ENCODE results near the gene MLPH.

The MLPH gene

GRCh38 chr2:237549216-237549615 is 62.2 kb downstream of the MLPH start:
- Histone ChIP-seq H3K9ac (ENCODE audit: low read depth, low read length) (no peak overlapping the region), H3K4me1 (ENCODE audit: insufficient read depth, low read length) (no peaks in the 10 kb centered on the region), H3K4me3 (ENCODE audit: low read depth in 1 of 2, low read length in 2 of 2) (no peak overlapping the region), H3K4me2 (ENCODE audit: insufficient read depth, low read length) (no peak overlapping the region), H2AFZ (ENCODE audit: low read depth, low read length) (no peak overlapping the region), H3K36me3 (ENCODE audit: insufficient read depth, low read length) (no peaks in the 10 kb centered on the region), H3K9me3 (ENCODE audit: insufficient read depth, low read length, severe bottlenecking) (no peaks in the 10 kb centered on the region), H3K79me2 (ENCODE audit: insufficient read depth, low read length) (no peaks in the 10 kb centered on the region), H3K27me3 (ENCODE audit: insufficient read depth, low read length, poor library complexity) (peaks cover 3% of the 10 kb centered on the region), H4K20me1 (ENCODE audit: insufficient read depth, low read length) (peaks cover 5% of the 10 kb centered on the region; the same call in 1 of the 2 replicates), H3K27ac (ENCODE audit: low read length) (no peak overlapping the region)
- ATAC-seq (ENCODE audit: insufficient read depth, low read depth), result no peak
- TF ChIP-seq EZH2 (IDR thresholded peaks at IDR 0.05; ENCODE audit: borderline replicate concordance, low read depth, low read length, severe bottlenecking) (no peak), CTCF (IDR thresholded peaks at IDR 0.05; ENCODE audit: borderline replicate concordance, extremely low read depth, low read length, poor library complexity, severe bottlenecking) (no peak)
- no peak for DNase-seq

DNA sequence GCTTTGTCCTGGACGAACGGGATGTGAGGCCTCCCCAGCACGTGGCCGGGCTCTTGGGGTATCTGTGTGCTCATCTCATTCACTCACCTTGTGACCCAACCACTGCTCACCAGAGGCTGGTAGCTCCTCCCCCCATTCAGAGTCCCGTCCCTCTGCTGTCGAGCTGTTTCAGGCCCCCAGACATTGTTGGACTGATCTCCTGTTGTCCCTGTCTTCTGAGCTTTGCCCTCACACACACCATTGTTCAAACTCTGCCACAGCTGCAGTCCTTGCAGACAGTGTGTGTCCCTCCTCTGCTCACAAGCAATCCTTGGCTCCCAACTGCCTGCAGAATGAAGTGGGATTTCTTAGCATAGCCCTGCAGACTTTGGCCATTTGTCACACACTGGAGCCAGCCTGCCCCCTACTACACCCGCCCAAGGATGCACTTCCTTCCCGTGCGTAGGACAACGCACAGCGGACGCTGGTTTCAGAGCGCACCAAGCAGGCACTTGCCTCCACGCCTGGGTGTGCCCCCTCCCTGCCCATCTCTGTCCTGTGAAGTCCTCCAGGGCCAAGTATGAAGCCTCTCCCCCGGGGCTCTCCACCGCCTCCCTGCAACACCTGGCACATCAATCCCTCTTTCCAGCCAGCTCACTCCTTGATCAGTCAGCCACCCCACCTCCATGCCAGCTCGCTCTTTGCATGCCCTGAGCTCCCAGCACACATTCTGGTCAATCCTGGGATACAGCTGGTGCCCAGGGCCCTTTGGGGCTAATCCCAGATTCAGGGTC is 62.8 kb downstream of the MLPH start:
- H3K9ac ChIP-seq (ENCODE audit: low read depth, low read length), result no peak overlapping the region
- no peaks in the 10 kb centered on the region for H3K79me2 ChIP-seq (ENCODE audit: insufficient read depth, low read length)
- no peak overlapping the region for H3K4me3 ChIP-seq (ENCODE audit: low read depth in 1 of 2, low read length in 2 of 2)
- no peaks in the 10 kb centered on the region for H3K4me1 ChIP-seq (ENCODE audit: insufficient read depth, low read length)
- no peak for ATAC-seq (ENCODE audit: insufficient read depth, low read depth)
- no peak overlapping the region for H2AFZ ChIP-seq (ENCODE audit: low read depth, low read length)
- H3K27ac ChIP-seq (ENCODE audit: low read length), result no peak overlapping the region
- no peaks in the 10 kb centered on the region for H3K9me3 ChIP-seq (ENCODE audit: insufficient read depth, low read length, severe bottlenecking)
- H3K4me2 ChIP-seq (ENCODE audit: insufficient read depth, low read length), result no peak overlapping the region
- peaks cover 5% of the 10 kb centered on the region; the same call in 1 of the 2 replicates for H4K20me1 ChIP-seq (ENCODE audit: insufficient read depth, low read length)
- peaks cover 3% of the 10 kb centered on the region for H3K27me3 ChIP-seq (ENCODE audit: insufficient read depth, low read length, poor library complexity)
- no peaks in the 10 kb centered on the region for H3K36me3 ChIP-seq (ENCODE audit: insufficient read depth, low read length)
- TF ChIP-seq CTCF (IDR thresholded peaks at IDR 0.05; ENCODE audit: borderline replicate concordance, extremely low read depth, low read length, poor library complexity, severe bottlenecking) (no peak), EZH2 (IDR thresholded peaks at IDR 0.05; ENCODE audit: borderline replicate concordance, low read depth, low read length, severe bottlenecking) (no peak)
- DNase-seq, result no peak

DNA sequence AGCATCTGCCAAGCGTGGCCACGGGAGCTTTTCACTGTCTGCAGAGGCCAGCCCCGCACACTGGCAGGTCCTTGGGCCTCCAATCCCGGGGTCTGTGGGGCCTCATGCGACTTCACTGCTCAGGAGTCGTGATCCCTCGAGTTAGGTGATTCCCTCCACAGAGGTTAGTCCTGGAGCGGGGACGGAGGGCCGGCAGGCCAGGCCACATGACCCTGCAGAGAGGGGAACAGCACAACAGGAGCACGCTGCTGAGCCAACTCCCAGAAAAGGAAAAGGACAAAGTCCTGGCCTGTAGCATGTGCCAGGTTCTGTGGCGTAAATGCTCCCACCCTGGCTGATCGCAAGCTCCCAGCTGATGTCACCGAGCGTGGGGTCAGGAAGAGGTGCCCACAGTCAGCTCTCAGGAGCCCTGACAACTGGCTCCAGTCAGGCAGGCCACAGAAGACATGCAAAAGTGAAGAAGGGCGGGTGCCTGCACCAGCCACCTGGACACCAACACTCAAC is 64.1 kb downstream of the MLPH start:
- no peak overlapping the region for H3K4me2 ChIP-seq (ENCODE audit: insufficient read depth, low read length)
- no peaks in the 10 kb centered on the region for H3K79me2 ChIP-seq (ENCODE audit: insufficient read depth, low read length)
- H4K20me1 ChIP-seq (ENCODE audit: insufficient read depth, low read length), result peaks cover 5% of the 10 kb centered on the region; the same call in 1 of the 2 replicates
- H3K4me1 ChIP-seq (ENCODE audit: insufficient read depth, low read length), result no peaks in the 10 kb centered on the region
- TF ChIP-seq CTCF (IDR thresholded peaks at IDR 0.05; ENCODE audit: borderline replicate concordance, extremely low read depth, low read length, poor library complexity, severe bottlenecking) (no peak), EZH2 (IDR thresholded peaks at IDR 0.05; ENCODE audit: borderline replicate concordance, low read depth, low read length, severe bottlenecking) (no peak)
- no peak overlapping the region for H2AFZ ChIP-seq (ENCODE audit: low read depth, low read length)
- H3K27ac ChIP-seq (ENCODE audit: low read length), result no peak overlapping the region
- peaks cover 3% of the 10 kb centered on the region for H3K27me3 ChIP-seq (ENCODE audit: insufficient read depth, low read length, poor library complexity)
- H3K36me3 ChIP-seq (ENCODE audit: insufficient read depth, low read length), result no peaks in the 10 kb centered on the region
- peaks cover 4% of the 10 kb centered on the region for H3K9me3 ChIP-seq (ENCODE audit: insufficient read depth, low read length, severe bottlenecking)
- ATAC-seq (ENCODE audit: insufficient read depth, low read depth) (no peak), DNase-seq (no peak)
- H3K9ac ChIP-seq (ENCODE audit: low read depth, low read length), result no peak overlapping the region
- no peak overlapping the region for H3K4me3 ChIP-seq (ENCODE audit: low read depth in 1 of 2, low read length in 2 of 2)

Data from DND-41 (cell line).